HuH-7 (cell line): ENCODE results near the gene SYP.
A peak's percentile ranks its signal among the peaks of the same experiment; 100 is the strongest.
"Not testable (repeated sequence)": the region's sequence is repeated elsewhere in the genome, so short reads cannot be mapped to it uniquely, and the experiment has no call there.

ENCODE experiments used
- DNase-seq: peaks from one replicate; pipeline ENCODE4 v3.0.0; 2011; ENCODE audit warnings: low spot score

The SYP gene

GRCh38 chrX:49189606-49190005, 10.4 kb downstream of the SYP start:
- DNase-seq, result no peak

GRCh38 chrX:49188468-49189076, 11.4 kb downstream of the SYP start:
- DNase-seq, result no peak

GRCh38 chrX:49187526-49187925, 12.5 kb downstream of the SYP start:
- no peak for DNase-seq

- DNase-seq, result no peak
Observed at GRCh38 chrX:49187028-49187394, 13.0 kb downstream of the SYP start.

- peak; percentile 95 for DNase-seq
Observed at GRCh38 chrX:49186125-49187027, 13.6 kb downstream of the SYP start, which contains the start of gene PRICKLE3. Gene PRICKLE3 (minus strand): TSS chrX:49186373. CDS start chrX:49186297, 76 bp downstream.

- no peak for DNase-seq
Observed at GRCh38 chrX:49184294-49185281, 15.4 kb downstream of the SYP start.

- DNase-seq, result no peak
Observed at GRCh38 chrX:49183701-49184281, 16.2 kb downstream of the SYP start.

- no peak for DNase-seq
Observed at GRCh38 chrX:49179358-49179757, 20.6 kb downstream of the SYP start.

- DNase-seq, result no peak
Observed at GRCh38 chrX:49178537-49178936, 21.5 kb downstream of the SYP start.

GRCh38 chrX:49177873-49178480, 22.0 kb downstream of the SYP start:
- DNase-seq, result no peak

- peak; percentile 54 for DNase-seq
Observed at GRCh38 chrX:49177338-49177833, 22.6 kb downstream of the SYP start.

GRCh38 chrX:49176421-49177326, 23.3 kb downstream of the SYP start:
- DNase-seq, result no peak

- DNase-seq, result no peak
Observed at GRCh38 chrX:49175435-49176274, 24.3 kb downstream of the SYP start.

GRCh38 chrX:49174723-49175122, 25.3 kb downstream of the SYP start:
- no peak for DNase-seq

GRCh38 chrX:49173544-49173943, 26.4 kb downstream of the SYP start:
- not testable (repeated sequence) for DNase-seq

- DNase-seq, result no peak
Observed at GRCh38 chrX:49172280-49172780, 27.7 kb downstream of the SYP start.

GRCh38 chrX:49171752-49172279, 28.2 kb downstream of the SYP start, which contains the start of gene PLP2:
Gene PLP2 (plus strand): TSS chrX:49171898. CDS start chrX:49172001, 103 bp downstream.
- no peak for DNase-seq

GRCh38 chrX:49167740-49168108, 32.3 kb downstream of the SYP start:
- DNase-seq, result no peak
